ENCODE measurements around the gene KCTD18. TPM values are rescaled to one million over a fixed set of nuclear protein-coding genes. Genes with fewer than 3 reads are reported as not detected.

The KCTD18 gene
- total and polyA plus RNA-seq, 10 of the 15 experiments (the other 5 are each of a cell fraction or from before 2014, with no cell fraction given), result 1.4 to 16.9 (median 12.5) TPM

DNA sequence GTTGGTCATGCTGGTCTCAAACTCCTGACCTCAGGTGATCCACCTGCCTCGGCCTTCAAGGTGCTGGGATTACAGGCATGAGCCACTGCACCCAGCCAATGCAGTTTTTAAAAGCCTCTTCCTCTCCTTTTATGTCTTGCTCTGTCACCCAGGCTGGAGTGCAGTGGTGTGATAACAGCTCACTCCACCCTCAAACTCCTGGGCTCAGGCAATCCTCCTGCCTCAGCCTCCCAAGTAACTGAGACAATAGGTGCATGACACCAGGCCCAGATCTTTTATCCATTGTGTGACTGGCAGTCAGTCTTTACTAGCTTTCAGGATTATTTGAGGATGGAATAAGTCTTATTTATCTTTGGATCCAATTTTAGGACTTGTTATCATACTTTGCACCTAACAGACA, 13.2 kb downstream of the KCTD18 start:
- BruUV-seq (replicated peaks), result no TSS peak
- in situ Hi-C loops (cut with MboI), result no loop called here
- TF ChIP-seq SIX5 (IDR thresholded peaks at IDR 0.05; ENCODE audit: low read depth, low read length, severe bottlenecking) (no peak), ZNF207 (IDR thresholded peaks at IDR 0.05; ENCODE audit: borderline replicate concordance) (no peak), EZH2 (IDR thresholded peaks at IDR 0.05; ENCODE audit: borderline replicate concordance, control insufficient read depth, low read depth, low read length) (no peak), FOXM1 (IDR thresholded peaks at IDR 0.05; ENCODE audit: low read depth, low read length) (no peak), ZZZ3 (IDR thresholded peaks at IDR 0.05; ENCODE audit: control insufficient read depth, insufficient read length, low read depth) (no peak), YY1 (IDR thresholded peaks at IDR 0.05; ENCODE audit: low read depth, low read length) (no peak), ZSCAN29 (IDR thresholded peaks at IDR 0.05) (no peak), PML (IDR thresholded peaks at IDR 0.05; ENCODE audit: low read length) (no peak), ZNF622 (IDR thresholded peaks at IDR 0.05) (no peak), EP300 (IDR thresholded peaks at IDR 0.05; ENCODE audit: borderline replicate concordance in 1 of 2, control insufficient read depth in 1 of 2, low read depth in 2 of 2, low read length in 2 of 2) (no peak)
- TF ChIP-seq, protein P1, sequence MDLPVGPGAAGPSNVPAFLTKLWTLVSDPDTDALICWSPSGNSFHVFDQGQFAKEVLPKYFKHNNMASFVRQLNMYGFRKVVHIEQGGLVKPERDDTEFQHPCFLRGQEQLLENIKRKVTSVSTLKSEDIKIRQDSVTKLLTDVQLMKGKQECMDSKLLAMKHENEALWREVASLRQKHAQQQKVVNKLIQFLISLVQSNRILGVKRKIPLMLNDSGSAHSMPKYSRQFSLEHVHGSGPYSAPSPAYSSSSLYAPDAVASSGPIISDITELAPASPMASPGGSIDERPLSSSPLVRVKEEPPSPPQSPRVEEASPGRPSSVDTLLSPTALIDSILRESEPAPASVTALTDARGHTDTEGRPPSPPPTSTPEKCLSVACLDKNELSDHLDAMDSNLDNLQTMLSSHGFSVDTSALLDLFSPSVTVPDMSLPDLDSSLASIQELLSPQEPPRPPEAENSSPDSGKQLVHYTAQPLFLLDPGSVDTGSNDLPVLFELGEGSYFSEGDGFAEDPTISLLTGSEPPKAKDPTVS (IDR thresholded peaks at IDR 0.05; ENCODE audit: low read depth, low read length), result no peak
- TF ChIP-seq, protein P2, sequence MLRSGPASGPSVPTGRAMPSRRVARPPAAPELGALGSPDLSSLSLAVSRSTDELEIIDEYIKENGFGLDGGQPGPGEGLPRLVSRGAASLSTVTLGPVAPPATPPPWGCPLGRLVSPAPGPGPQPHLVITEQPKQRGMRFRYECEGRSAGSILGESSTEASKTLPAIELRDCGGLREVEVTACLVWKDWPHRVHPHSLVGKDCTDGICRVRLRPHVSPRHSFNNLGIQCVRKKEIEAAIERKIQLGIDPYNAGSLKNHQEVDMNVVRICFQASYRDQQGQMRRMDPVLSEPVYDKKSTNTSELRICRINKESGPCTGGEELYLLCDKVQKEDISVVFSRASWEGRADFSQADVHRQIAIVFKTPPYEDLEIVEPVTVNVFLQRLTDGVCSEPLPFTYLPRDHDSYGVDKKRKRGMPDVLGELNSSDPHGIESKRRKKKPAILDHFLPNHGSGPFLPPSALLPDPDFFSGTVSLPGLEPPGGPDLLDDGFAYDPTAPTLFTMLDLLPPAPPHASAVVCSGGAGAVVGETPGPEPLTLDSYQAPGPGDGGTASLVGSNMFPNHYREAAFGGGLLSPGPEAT (IDR thresholded peaks at IDR 0.05; ENCODE audit: low read depth), result no peak
- TF ChIP-seq, protein P3, sequence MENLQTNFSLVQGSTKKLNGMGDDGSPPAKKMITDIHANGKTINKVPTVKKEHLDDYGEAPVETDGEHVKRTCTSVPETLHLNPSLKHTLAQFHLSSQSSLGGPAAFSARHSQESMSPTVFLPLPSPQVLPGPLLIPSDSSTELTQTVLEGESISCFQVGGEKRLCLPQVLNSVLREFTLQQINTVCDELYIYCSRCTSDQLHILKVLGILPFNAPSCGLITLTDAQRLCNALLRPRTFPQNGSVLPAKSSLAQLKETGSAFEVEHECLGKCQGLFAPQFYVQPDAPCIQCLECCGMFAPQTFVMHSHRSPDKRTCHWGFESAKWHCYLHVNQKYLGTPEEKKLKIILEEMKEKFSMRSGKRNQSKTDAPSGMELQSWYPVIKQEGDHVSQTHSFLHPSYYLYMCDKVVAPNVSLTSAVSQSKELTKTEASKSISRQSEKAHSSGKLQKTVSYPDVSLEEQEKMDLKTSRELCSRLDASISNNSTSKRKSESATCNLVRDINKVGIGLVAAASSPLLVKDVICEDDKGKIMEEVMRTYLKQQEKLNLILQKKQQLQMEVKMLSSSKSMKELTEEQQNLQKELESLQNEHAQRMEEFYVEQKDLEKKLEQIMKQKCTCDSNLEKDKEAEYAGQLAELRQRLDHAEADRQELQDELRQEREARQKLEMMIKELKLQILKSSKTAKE (IDR thresholded peaks at IDR 0.05; ENCODE audit: low read depth, poor library complexity, severe bottlenecking), result no peak
- TF ChIP-seq, protein P4, sequence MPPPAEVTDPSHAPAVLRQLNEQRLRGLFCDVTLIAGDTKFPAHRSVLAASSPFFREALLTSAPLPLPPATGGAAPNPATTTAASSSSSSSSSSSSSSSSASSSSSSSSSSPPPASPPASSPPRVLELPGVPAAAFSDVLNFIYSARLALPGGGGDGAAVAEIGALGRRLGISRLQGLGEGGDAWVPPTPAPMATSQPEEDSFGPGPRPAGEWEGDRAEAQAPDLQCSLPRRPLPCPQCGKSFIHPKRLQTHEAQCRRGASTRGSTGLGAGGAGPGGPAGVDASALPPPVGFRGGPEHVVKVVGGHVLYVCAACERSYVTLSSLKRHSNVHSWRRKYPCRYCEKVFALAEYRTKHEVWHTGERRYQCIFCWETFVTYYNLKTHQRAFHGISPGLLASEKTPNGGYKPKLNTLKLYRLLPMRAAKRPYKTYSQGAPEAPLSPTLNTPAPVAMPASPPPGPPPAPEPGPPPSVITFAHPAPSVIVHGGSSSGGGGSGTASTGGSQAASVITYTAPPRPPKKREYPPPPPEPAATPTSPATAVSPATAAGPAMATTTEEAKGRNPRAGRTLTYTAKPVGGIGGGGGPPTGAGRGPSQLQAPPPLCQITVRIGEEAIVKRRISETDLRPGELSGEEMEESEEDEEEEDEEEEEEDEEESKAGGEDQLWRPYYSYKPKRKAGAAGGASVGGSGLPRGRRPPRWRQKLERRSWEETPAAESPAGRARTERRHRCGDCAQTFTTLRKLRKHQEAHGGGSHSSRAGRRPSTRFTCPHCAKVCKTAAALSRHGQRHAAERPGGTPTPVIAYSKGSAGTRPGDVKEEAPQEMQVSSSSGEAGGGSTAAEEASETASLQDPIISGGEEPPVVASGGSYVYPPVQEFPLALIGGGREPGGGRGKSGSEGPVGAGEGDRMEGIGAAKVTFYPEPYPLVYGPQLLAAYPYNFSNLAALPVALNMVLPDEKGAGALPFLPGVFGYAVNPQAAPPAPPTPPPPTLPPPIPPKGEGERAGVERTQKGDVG (CRISPR knock-in tag; IDR thresholded peaks at IDR 0.05), result no peak

More for the DNA sequence above, 13.2 kb downstream of the KCTD18 start:
- no peak for ATAC-seq
- Histone ChIP-seq H3K79me2 (ENCODE audit: control insufficient read depth, insufficient read depth, low read length) (no peaks in the 10 kb centered on the region), H3K36me3 (ENCODE audit: control insufficient read depth in 2 of 2, insufficient read depth in 2 of 2, low read length in 1 of 2) (peaks cover 0 to 13% of the 10 kb centered on the region in 2 experiments; a peak in 2 of 4 replicates), H4K20me1 (ENCODE audit: control insufficient read depth, insufficient read depth) (no peaks in the 10 kb centered on the region), H3K4me1 (ENCODE audit: control insufficient read depth, insufficient read depth, low read length) (no peaks in the 10 kb centered on the region), H3K27me3 (replicated peaks in 1 of 2; ENCODE audit: control insufficient read depth in 2 of 2, insufficient read depth in 2 of 2, low read length in 1 of 2) (no peaks in the 10 kb centered on the region), H3K4me2 (ENCODE audit: control insufficient read depth, insufficient read depth) (no peak overlapping the region), H2AFZ (ENCODE audit: control insufficient read depth, low read depth, low read length) (no peak overlapping the region), H3K9ac (ENCODE audit: control insufficient read depth, insufficient read depth, low read length) (no peak overlapping the region), H3K4me3 (no peak overlapping the region), H3K27ac (ENCODE audit: control insufficient read depth, insufficient read depth) (no peak overlapping the region), H3K9me3 (replicated peaks; ENCODE audit: control insufficient read depth, insufficient read depth, low read length) (no peaks in the 10 kb centered on the region)
- SMC1A ChIA-PET (ENCODE audit: uncharacterized antibody, unreplicated experiment), result interaction anchor here (1.0 to 1.8 kb wide), 2 partner anchors 15 to 28 kb away, joined by 3 to 4 read pairs; no protein-coding TSS in a partner anchor
- 100% methylated on average over 1 of the region's 1 CpG for WGBS (ENCODE audit: insufficient coverage, insufficient replicate concordance, low lambda C conversion rate, missing lambda C conversion rate)
- RAD21 ChIA-PET (ENCODE audit: unreplicated experiment), result interaction anchor here (1.7 kb wide), 1 partner anchor 12 kb away, joined by 4 read pairs; no protein-coding TSS in a partner anchor
- intact Hi-C loops (cut with micrococcal nuclease; ENCODE audit: unreplicated experiment), result no loop called here
- CTCF ChIA-PET, result interaction anchor here (0.6 to 0.7 kb wide), 2 partner anchors 12 to 17 kb away, joined by 3 read pairs; no protein-coding TSS in a partner anchor
- no peak for DNase-seq (ENCODE audit: low read depth, low spot score)
- POLR2A ChIA-PET, result interaction anchor here (0.5 kb wide), 1 partner anchor 15 kb away, joined by 3 read pairs; no protein-coding TSS in a partner anchor
- FAIRE-seq, result no peak
